Left renal pelvis (tissue), 4 donors: Measurements from ENCODE around the gene DCTPP1. TPM values are rescaled to one million over a fixed set of nuclear protein-coding genes. Genes with fewer than 3 reads are reported as not detected.

Experiments
- DNase-seq, 4 donors: peaks; one replicate each; pipeline ENCODE4 v3.0.0-alpha.2; 2013; ENCODE audit warnings: low read depth in 4 of 4, low spot score in 3 of 4
- polyA plus RNA-seq, 4 donors: library from polyadenylated mRNA; unstranded; fragments of 120-200 nt; gene quantifications; one replicate each; pipeline ENCODE4 v1.2.1, GENCODE V29; 2013; ENCODE audit not compliant: insufficient read length in 4 of 4

Gene DCTPP1
- polyA plus RNA-seq, 4 donors: 31.4 to 50.4 (median 41.3) TPM

GRCh38 chr16:30449116-30449435 is 19.2 kb upstream of the DCTPP1 start:
- no peak for DNase-seq

DNA sequence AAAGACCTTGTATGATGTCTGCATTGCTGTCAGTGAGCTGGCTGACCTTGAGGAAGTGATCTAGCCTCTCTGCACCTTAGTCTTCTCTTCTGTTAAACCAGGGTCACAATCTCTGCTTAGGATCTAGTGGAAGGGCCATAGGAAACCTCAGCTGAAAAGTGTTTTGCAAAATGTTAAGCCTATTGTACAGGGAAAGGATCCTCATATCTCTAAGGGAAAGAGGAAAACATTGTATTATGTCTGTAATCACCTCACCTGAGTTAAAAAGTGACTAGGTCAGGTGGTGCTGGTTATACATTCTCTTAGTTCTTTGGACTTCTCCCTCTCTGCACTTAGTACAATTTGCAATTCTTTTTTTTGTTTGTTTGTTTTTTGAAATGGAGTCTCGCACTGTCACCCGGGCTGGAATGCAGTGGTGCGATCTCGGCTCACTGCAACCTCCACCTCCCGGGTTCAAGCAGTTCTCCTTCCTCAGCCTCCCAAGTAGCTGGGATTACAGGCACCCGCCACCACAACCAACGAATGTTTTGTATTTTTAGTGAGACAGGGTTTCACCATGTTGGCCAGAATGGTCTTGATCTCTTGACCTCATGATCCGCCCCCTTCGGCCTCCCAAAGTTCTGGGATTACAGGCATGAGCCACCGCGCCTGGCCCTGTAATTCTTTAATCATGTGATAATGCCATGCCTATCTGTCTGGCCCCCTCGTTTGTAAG is 17.8 kb upstream of the DCTPP1 start:
- peak in 2 of 4 donors; percentile 31 to 43 for DNase-seq

DNA sequence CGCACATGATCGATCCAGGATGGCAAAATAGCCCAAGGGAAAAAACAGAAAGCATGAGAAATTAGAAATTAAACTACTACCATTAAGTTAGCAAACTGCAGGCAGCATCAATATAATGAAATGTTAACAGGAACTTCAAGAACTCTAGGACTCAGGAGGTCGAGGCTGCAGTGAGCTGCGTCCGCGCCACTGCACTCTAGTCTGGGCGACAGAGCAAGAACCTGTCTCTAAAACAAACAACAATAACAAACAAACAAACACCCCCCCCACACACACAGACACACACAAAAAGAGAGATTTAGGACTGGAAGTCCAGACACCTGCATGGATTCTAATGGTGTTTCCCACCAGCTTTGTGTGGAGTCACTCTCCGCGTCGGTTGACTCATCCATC is 16.4 kb upstream of the DCTPP1 start:
- DNase-seq: no peak

DNA sequence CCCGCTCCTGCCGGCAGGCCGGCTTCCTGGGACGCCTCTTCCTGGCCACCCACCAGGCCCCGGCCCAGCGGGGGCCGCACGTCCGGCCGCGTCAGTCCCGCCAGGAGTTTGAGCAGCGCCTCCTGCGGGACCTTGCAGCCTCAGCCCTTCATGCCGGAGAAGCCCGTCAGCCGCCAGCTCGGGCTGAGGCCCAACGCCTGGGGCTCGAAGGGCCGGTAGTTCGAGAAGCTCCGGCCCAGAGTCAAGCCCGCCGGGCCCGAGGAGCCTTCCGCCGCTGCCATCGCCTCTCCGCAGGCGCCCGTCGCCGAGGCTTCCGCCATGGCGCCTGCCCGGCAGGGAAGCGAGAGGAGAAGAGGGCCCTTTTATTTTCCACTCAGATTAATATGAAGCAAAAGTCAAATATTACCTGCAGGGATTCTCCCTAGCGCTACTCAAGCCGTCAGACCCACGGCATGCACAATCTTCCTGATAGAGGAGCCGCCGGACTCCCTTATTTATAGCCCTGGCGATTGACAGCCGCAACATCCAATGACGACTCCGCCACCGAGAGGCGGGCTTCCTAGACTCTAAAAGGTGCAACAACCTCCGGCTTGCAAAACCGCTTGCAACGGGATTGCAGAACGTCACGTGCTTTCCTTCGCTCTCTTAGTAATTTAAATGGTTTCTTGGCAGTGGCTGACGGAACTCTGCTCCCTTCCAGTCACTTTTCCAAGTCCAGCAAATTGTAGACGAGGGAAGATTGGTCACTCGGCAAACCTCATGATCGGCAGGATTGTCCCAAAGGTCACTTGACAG is 15.8 kb upstream of the DCTPP1 start, which contains the start of gene SEPHS2:
Gene SEPHS2, minus strand, starts transcription at position 467 of the 795 bp plus-strand sequence. Its CDS starts 147 bp downstream, at position 320.
- DNase-seq: peak; percentile 94 to 96 (median 94)

DNA sequence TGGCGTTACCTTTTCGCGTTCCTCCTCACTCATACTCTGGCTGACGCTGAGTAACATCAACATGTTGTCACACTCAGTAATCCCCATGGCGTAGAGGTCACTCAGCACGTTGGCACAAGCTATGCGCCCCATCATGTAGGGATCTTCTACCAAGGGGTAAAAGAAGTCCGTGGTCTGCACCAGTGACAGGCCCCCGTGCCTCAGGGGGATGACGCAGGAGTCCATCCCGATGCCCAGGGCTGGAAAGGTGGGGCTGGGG is 15.2 kb upstream of the DCTPP1 start:
- DNase-seq: no peak

DNA sequence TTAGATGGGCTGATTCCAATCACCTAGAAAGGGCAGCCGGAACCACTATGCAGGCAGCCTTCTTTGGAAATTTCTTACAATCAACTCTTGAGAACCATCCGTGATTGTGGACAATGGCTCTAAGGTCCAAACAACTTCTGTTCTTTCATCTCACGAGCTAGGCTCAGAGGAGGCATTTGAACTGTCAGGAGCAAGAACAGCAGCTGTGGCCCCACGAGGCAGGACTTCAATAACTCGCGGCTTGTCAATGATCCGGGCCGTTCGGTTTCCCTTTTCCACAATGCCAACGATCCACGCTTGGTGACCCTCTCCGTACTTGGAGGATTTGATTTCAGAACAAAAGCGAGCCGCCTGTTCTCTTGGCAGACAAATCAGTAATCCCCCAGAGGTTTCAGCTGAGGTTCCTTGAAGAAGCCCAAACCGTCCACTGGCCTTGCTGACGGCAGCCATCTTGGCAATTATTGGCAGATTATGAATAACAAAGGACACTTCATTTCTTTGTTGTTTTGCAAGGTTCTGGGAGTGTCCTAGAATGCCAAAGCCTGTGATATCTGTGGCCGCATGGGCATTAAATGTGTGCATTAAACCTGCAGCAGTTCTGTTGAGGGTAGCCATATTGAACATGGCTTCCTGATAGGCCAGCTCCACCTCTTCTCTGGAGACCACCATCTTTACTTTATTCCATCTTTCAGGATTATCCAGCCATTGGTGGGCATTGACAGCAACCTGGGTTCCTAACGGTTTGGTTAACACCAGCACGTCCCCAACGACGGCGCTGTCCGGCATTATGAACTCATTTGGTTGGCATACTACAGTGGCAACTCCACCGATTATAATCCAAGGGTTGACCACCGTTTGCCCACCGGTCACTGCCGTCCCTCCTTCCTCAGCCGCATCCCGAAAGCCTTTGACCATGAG is 14.7 kb upstream of the DCTPP1 start:
- DNase-seq: no peak

- no peak for DNase-seq
Observed at GRCh38 chr16:30443631-30444030, 13.8 kb upstream of the DCTPP1 start.

DNA sequence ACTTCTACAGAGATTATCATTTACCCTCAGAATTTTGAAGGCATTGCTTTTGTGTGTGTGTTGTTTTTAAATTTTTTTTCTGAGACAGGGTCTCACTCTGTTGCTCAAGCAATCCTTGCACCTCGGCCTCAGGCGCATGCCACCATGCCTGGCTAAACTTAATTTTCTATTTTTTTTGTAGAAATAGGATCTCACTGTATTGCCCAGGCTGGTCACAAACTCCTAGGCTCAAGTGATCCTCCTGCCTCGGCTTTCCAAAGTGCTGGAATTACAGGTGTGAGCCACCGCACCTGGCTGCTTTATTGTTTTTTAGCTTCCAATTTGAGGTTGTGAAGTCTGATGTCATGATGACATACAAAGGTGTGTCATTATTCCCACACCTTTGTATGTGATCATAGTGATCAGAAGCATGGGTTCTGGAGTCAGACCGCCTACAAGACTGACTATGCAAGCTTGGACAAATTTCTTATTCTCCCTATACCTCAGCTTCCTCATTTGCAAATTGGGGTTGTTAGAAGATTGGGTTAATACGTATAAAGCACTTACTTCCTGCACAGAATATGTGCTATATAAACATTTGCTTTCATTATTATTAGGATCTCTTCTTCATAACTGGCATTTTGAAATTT is 10.0 kb upstream of the DCTPP1 start:
- no peak for DNase-seq

DNA sequence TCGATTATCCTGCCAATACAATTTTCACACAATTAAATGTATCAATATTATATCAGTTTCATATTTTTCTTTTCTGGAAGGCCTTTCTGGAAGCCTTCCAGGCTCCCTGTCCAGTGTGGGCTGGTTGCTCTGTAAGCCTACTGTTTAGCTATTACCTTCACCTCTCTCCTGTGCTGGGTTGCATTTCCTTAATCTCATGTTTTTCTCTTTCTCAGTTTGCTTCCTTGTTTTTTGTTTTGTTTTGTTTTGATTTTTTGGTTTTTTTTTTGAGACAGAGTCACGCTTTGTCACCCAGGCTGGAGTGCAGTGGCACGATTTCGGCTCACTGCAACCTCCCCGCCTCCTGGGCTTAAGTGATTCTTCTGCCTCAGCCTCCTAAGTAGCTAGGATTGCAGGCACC is 9.0 kb upstream of the DCTPP1 start:
- no peak for DNase-seq

DNA sequence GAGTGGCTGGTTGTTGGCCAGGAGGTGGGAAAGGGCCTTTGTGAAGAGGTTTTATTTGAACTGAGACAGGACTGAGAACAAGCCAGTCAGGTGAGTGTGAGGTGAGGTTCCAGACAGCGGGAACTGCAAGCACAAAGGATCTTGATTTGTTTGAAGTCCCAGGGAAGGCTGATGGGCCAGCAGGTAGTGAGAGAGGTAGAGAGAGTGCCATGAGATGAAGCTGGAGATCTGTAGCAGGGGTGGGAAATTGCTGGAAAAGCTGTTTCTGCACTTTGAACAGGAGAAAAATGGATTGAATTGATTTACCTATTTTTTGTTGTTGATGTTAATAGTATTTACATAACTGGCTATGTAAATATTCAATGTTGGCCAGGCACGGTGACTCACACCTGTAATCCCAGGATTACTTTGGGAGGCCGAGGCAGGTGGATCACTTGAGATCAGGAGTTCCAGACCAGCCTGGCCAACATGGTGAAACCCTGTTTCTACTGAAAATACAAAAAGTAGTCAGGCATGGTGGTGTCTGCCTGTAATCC is 7.7 kb upstream of the DCTPP1 start:
- DNase-seq: no peak

- DNase-seq: no peak
Observed at GRCh38 chr16:30434852-30435251, 5.0 kb upstream of the DCTPP1 start.

- DNase-seq: no peak
Observed at GRCh38 chr16:30430428-30430970, 669 bp upstream of the DCTPP1 start.

- no peak for DNase-seq
Observed at GRCh38 chr16:30429418-30429677, 482 bp downstream of the DCTPP1 start.

- no peak for DNase-seq
Observed at GRCh38 chr16:30428055-30428454, 1.8 kb downstream of the DCTPP1 start.

- no peak for DNase-seq
Observed at GRCh38 chr16:30421010-30421409, 8.8 kb downstream of the DCTPP1 start.

DNA sequence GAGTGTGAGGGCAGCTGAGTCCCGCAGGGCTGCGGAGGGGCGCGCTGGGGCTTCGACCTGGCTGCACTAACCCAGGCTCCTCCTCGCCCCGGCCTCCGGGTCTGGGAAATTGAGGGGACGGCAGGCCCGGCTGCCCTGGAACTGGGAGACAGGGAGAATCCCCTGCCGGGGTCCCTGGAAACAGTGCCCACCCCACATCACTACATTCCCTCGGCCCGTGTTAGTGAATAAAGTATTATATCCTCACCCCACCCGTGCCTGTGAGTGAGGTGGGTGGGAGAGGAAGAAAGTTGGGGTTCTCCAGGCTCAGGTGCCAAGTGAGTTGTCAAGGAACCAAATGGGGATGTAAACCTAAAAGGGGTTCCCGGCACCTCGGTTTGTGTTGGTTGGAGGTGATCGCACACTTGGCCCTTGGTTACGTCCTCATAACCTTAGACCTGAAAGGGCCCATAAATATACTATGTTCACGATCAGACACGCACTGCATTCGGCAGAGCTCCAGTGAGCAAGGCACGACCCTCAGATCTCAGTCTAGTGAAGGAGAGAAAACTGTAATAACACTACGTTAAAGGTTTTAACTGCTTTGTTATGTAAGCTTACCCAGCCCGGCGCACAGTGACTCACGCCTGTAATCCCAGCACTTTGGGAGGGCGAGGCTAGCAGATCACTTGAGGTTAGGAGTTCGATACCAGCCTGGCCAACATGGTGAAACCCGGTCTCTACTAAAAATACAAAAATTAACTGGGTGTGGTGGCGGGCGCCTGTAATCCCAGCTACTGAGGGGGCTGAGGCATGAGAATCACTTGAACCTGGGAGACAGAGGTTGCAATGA is 11.3 kb downstream of the DCTPP1 start:
- no peak for DNase-seq

GRCh38 chr16:30417529-30418349 is 12.1 kb downstream of the DCTPP1 start:
- peak in 3 of 4 donors; percentile 79 to 86 (median 83) for DNase-seq

GRCh38 chr16:30416624-30417528 is 13.0 kb downstream of the DCTPP1 start:
- no peak for DNase-seq
